ENCODE results near the gene YKT6. TPM values are rescaled to one million over a fixed set of nuclear protein-coding genes. Genes with fewer than 3 reads are reported as not detected.

The YKT6 gene
- total RNA-seq, 2 donors from 2014 or later = 63.5 to 68.4 TPM

- intact Hi-C loops (cut with DNase I) = no loop called here
- no peak for DNase-seq (ENCODE audit: low spot score)
- H3K4me1 ChIP-seq (replicated peaks) = no peaks in the 10 kb centered on the region
- TF ChIP-seq, protein P1, sequence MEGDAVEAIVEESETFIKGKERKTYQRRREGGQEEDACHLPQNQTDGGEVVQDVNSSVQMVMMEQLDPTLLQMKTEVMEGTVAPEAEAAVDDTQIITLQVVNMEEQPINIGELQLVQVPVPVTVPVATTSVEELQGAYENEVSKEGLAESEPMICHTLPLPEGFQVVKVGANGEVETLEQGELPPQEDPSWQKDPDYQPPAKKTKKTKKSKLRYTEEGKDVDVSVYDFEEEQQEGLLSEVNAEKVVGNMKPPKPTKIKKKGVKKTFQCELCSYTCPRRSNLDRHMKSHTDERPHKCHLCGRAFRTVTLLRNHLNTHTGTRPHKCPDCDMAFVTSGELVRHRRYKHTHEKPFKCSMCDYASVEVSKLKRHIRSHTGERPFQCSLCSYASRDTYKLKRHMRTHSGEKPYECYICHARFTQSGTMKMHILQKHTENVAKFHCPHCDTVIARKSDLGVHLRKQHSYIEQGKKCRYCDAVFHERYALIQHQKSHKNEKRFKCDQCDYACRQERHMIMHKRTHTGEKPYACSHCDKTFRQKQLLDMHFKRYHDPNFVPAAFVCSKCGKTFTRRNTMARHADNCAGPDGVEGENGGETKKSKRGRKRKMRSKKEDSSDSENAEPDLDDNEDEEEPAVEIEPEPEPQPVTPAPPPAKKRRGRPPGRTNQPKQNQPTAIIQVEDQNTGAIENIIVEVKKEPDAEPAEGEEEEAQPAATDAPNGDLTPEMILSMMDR (IDR thresholded peaks at IDR 0.05) = no peak
- no peak for TF ChIP-seq POLR2AphosphoS5 (IDR thresholded peaks at IDR 0.05)
- no peak for TF ChIP-seq POLR2A (IDR thresholded peaks at IDR 0.05)
- no peak overlapping the region for H3K27ac ChIP-seq
- H3K36me3 ChIP-seq = no peaks in the 10 kb centered on the region
- H3K4me3 ChIP-seq = no peak overlapping the region
- H3K27me3 ChIP-seq (replicated peaks; ENCODE audit: insufficient read depth) = no peaks in the 10 kb centered on the region
- 90% methylated on average over 3 of the region's 3 CpGs for WGBS
- no peaks in the 10 kb centered on the region for H3K9me3 ChIP-seq
Observed at GRCh38 chr7:44154703-44155102, 46.1 kb upstream of the YKT6 start.

DNA sequence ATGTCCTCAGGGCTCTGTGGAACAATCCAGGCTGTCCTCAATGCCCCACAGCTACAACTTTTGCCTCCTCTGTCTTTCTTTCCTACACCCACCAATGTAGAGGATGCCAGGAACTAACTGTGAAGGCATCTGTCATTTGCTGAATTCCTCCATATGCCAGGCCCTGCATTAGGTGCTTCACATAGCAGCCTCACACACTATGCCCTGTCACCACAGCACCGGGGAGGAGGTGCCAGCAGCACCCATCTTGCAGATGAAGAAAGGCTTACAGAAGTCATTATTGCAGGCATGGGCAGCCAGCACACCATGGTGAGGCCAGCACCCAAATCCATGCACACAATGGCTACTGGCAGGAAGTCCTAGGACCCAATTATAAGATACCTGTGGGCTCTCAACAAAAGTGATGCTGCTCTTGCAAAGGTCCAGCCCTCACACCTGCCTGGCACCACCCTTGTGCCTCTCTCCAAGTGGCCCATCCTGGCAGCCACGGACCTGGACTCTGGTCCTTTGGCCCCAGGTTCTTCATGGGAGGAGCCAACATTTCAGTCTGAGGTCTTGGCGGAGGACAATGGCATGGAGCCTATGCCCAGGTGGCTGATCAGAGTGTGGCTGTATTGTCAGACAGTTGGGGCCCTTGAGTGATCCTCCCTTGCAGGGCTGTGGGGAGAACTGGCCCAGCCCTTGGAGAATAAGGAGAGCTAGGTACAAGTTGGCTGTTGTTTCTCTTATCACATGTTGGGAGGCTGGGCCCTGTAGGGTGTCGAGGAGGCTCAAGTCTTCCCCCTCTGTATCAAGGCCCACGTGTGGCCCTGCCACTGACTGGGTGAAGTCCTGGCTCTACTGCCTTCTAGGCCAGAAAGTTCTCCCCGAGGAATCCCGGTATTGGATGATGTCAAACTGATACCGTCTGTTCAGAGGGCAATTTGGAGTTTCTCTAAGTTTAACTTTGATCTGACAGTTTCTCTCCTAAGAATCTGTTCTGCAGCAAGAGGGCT lies 45.3 kb upstream of the YKT6 start:
- Histone ChIP-seq H3K27me3 (replicated peaks; ENCODE audit: insufficient read depth) (no peaks in the 10 kb centered on the region), H3K36me3 (no peaks in the 10 kb centered on the region), H3K27ac (no peak overlapping the region), H3K9me3 (no peaks in the 10 kb centered on the region), H3K4me1 (replicated peaks) (no peaks in the 10 kb centered on the region), H3K4me3 (no peak overlapping the region)
- no peak for TF ChIP-seq POLR2AphosphoS5 (IDR thresholded peaks at IDR 0.05)
- TF ChIP-seq, protein P1 (IDR thresholded peaks at IDR 0.05) = no peak
- no peak for TF ChIP-seq POLR2A (IDR thresholded peaks at IDR 0.05)
- 93% methylated on average over 8 of the region's 8 CpGs for WGBS
- intact Hi-C loops (cut with DNase I) = no loop called here
- no peak for DNase-seq (ENCODE audit: low spot score)

DNA sequence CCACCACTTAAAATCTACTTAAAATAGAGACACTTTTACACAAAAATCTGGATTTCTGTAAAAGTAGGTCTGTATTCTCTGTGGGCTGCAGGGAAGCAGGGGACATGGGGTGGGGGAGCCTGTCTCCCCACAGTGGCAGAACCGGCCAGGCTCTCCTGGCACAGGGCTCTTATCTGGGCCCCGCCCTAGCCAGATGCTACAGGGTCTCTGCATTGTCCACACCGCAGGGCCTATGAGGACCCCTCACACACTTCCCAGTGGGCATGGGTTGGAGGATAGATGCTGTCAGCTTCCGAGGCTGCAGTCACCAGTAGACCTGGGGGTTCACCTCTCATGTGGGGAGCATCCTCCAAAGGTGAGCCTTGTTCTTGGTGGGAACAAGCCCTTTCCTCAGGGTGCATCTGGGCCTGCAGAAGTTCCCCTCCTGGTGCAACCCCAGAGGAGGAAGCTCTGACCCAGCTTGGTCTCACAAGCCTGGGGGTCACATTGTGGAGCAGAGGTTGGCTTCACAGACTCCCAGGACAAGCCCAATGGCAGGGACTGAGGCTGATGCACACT lies 44.2 kb upstream of the YKT6 start:
- Histone ChIP-seq H3K9me3 (no peaks in the 10 kb centered on the region), H3K36me3 (no peaks in the 10 kb centered on the region), H3K4me1 (replicated peaks) (no peaks in the 10 kb centered on the region), H3K27ac (no peak overlapping the region), H3K4me3 (no peak overlapping the region), H3K27me3 (replicated peaks; ENCODE audit: insufficient read depth) (no peaks in the 10 kb centered on the region)
- DNase-seq (ENCODE audit: low spot score) = no peak
- intact Hi-C loops (cut with DNase I) = no loop called here
- TF ChIP-seq, protein P1 (IDR thresholded peaks at IDR 0.05) = no peak
- TF ChIP-seq POLR2A (IDR thresholded peaks at IDR 0.05) (no peak), POLR2AphosphoS5 (IDR thresholded peaks at IDR 0.05) (no peak)
- WGBS = 88% methylated on average over 4 of the region's 4 CpGs

DNA sequence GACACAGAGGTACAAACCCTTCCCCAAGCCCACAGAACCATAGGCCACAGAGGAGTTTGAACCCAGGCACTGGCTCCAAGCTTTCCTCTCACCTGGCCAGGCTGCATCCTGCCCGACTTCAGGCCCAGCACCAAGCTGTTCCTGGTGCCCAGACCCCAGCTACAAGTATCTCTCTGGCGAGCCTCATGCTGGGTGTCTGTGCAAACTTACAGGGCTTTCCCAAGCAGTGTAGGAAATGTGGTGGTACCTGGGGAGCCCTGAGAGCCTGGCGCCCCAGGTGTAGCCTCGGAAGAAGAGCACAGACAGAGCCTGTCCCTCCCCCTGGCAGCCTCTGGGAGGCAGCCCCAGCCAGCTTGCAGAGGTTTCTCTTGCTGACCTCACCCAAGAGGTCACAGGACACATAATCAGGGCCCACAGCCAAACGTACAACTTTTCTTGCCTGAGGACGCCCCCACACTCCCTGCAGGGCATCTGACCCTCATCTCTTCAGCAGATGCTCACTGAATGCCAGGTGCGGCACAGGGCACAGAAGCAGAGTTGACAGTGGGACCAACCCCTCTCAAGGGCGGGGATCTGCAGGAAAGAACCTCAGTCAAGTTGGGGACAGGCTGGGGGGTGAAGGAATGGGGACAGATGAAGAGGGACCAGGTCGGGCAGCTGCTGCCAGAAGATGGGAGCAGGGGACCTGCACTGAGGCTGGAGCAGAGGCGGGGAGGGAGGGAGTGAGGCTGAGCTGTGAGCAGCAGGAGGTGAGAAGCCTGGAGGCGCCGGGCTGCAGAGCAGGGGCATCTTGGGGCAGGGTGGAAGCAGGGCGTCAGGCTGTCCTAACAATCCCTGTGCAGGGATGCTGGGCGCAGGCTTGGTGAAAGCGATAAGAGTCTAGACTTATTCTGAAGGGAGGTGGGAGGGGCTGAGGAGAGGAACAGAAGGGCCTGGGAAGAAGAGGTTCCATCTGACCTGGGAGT lies 43.4 kb upstream of the YKT6 start:
- Histone ChIP-seq H3K4me3 (no peak overlapping the region), H3K4me1 (replicated peaks) (no peaks in the 10 kb centered on the region), H3K36me3 (no peaks in the 10 kb centered on the region), H3K27ac (no peak overlapping the region), H3K27me3 (replicated peaks; ENCODE audit: insufficient read depth) (no peaks in the 10 kb centered on the region), H3K9me3 (no peaks in the 10 kb centered on the region)
- WGBS = 83% methylated on average over 15 of the region's 15 CpGs
- TF ChIP-seq, protein P1 (IDR thresholded peaks at IDR 0.05) = no peak
- TF ChIP-seq POLR2A (IDR thresholded peaks at IDR 0.05) = no peak
- no peak for TF ChIP-seq POLR2AphosphoS5 (IDR thresholded peaks at IDR 0.05)
- DNase-seq (ENCODE audit: low spot score) = no peak
- intact Hi-C loops (cut with DNase I) = no loop called here
